GM12801 (cell line): ENCODE results near the gene GABRD.

ENCODE experiments used
- CTCF ChIP-seq: IDR thresholded peaks from one replicate; pipeline ENCODE4 v1.5.1; 2011; ENCODE audit warnings: control low read depth; ENCODE audit not compliant: insufficient read length; ENCODE audit errors: extremely low read depth

Gene GABRD

DNA sequence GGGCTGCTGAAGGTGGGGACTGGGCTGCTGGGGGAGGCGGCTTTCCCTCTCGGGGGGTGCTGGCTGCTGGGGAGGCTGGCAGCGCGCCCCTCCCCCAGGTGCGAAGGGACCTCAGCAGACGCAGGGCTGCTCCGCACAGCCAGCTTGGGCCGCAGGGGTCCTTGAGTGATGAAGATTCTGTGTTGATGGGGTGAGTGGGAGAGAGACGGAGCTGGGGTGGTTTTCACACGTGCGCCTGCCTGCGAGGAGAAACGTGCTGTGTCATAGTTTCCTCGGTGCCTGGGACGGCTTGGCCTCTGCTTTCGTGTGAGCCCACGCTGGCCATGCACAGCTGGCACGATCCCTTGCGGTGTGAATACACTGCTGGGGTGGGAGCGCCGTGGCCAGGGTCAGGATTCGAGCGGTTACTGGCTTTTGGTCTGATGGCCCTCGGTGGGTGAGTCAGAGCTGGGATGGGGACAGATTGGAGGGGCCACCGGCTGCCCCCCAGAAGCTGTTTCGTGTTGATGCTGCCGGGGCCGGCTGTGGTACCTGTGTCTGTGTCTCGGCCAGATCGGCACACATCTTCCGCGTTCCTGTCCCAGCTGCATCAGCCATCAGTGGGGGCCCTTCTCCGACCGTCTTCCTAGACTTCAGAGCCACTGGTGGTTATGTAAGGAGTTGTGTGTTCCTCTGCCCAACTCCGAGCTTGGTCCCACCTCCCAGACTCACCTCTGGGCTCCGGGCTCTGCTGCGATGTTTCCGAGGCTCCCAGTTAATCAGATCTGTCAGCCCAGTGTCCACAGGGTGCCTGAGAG is 56.0 kb downstream of the GABRD start:
- TF ChIP-seq CTCF, result no peak

DNA sequence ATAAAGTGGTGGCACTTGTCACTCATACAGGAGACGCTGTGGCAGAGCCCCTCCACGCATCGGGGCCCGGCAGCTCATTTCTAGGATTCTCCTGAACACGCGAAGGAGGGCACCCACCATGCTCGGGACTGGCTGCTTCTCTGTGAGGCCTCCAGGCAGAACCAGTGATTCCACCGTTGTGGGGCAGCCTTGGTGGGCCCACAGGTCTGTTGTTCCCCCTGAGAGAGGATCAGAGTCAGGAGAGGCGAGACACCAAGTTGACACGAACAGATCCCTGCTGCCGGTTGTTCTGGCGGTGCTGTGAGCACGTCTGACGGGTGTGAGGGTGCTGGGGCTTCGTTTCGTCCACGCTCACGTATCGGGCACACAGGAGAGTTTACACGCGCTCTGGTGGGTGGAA is 57.7 kb downstream of the GABRD start:
- no peak for TF ChIP-seq CTCF

DNA sequence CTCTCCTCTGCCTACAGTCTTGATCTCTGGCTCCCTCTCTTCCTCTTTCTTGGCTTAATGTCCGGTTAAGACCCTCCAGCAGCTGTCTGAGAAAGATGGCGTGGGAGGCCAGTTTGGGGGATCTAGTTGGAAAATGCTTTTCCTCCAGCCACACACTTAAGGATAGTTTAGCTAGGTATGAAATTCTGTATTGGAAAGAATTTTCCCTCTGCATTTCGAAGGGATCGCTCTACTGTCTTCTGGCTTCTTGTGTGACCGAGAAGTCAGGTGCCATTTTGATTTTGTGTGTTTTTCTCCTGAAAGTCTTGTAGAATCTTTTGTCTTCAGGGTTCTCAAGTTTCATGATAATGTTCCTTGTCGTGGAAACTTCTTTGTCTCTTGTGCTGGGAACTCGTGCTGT is 59.0 kb downstream of the GABRD start:
- no peak for TF ChIP-seq CTCF

- no peak for TF ChIP-seq CTCF
Measured at GRCh38 chr1:2079396-2080085, 60.4 kb downstream of the GABRD start.

DNA sequence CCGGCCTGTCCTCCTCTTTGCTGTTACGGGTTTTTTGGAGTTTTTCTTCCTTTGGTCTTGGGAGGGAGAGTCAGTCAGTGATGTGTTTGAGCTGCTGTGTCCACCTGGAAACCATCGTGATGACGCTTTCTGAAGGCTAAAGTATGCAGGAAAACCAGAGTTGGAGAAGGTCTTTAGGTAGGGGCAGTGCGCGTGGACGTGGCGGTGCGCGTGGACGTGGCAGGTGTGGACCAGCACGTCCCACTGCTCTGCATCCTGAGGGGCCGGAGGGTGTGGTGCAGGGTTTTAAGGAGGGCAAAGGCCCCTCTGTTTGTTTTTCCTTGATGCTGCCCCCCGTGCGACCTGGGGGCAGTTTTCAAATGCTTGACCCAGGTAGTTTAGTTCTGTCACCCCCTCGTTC is 61.0 kb downstream of the GABRD start:
- TF ChIP-seq CTCF, result no peak
